HepG2 (cell line): Measurements from ENCODE around the gene OPA3. TPM values are rescaled to one million over a fixed set of nuclear protein-coding genes. Genes with fewer than 3 reads are reported as not detected.

ENCODE experiments used
- EP300 ChIP-seq, 3 experiments: sonication (generic) in 1 of 3; formaldehyde crosslinking in 1 of 3; IDR thresholded peaks; 2 replicates each; pipeline versions ENCODE4 v1.5.1 to v1.6.1; 2011 to 2020; ENCODE audit warnings: low read depth in 2 of 3, low read length in 2 of 3, borderline replicate concordance in 1 of 3, improper control_type of control experiment in 1 of 3, mild to moderate bottlenecking in 1 of 3, missing genetic modification reagents in 1 of 3, moderate library complexity in 1 of 3
- HOXA3 ChIP-seq: sonication (generic); formaldehyde crosslinking; IDR thresholded peaks from 2 replicates; pipeline ENCODE4 v1.5.0; 2020; ENCODE audit warnings: missing genetic modification reagents
- NFATC3 ChIP-seq: sonication (generic); formaldehyde crosslinking; IDR thresholded peaks from 2 replicates; pipeline ENCODE4 v1.5.1; 2020; ENCODE audit warnings: mild to moderate bottlenecking, missing genetic modification reagents
- NR2F6 ChIP-seq, 2 experiments: IDR thresholded peaks; 2 replicates each; pipeline ENCODE4 v1.6.1; 2016; ENCODE audit warnings: antibody characterized with exemption in 1 of 2, mild to moderate bottlenecking in 1 of 2
- polyA plus RNA-seq, 8 experiments: library from polyadenylated mRNA; depleted of rRNA in 3 of 8; stranded (reverse) in 7 of 8; unstranded in 1 of 8; fragments of >200 nt; fragmentation: Illumina TruSeq in 4 of 8; extraction: Trizol in 4 of 8; gene quantifications; 2 replicates each; pipeline versions ENCODE4 v1.2.1 to v1.2.3, GENCODE V29; 2011 to 2016; ENCODE audit warnings: low read depth in 4 of 8, missing spikeins in 1 of 8, mixed read lengths in 1 of 8; ENCODE audit not compliant: insufficient read depth in 1 of 8
- total RNA-seq, 5 experiments: library from RNA; depleted of rRNA; stranded (reverse); fragments of >200 nt; fragmentation: Illumina TruSeq; extraction: Trizol; gene quantifications; 2 replicates each; pipeline ENCODE4 v1.2.3, GENCODE V29; 2016; ENCODE audit warnings: low read depth in 1 of 5
- TF ChIP-seq, protein P1 (sequence below), 2 experiments: sonication (generic) in 1 of 2; formaldehyde crosslinking in 1 of 2; IDR thresholded peaks; 2 replicates each; pipeline versions ENCODE4 v1.6.1 to v1.9.0; 2014 to 2022; ENCODE audit warnings: antibody characterized with exemption in 1 of 2, borderline replicate concordance in 1 of 2, inconsistent platforms in 1 of 2, low read depth in 1 of 2, missing genetic modification reagents in 1 of 2
- TF ChIP-seq, protein P2 (sequence below): sonication (generic); formaldehyde crosslinking; IDR thresholded peaks from 2 replicates; pipeline ENCODE4 v1.4.0; 2020; ENCODE audit warnings: missing genetic modification reagents, borderline replicate concordance
- TF ChIP-seq, protein P3 (sequence below): sonication (generic); formaldehyde crosslinking; IDR thresholded peaks from 2 replicates; pipeline ENCODE4 v1.4.0; 2020; ENCODE audit warnings: mild to moderate bottlenecking, low read depth, missing genetic modification reagents
- TF ChIP-seq, protein P4 (sequence below), 2 experiments: sonication (generic) in 1 of 2; formaldehyde crosslinking in 1 of 2; IDR thresholded peaks; 2 replicates each; pipeline versions ENCODE4 v1.4.0 to v1.6.1; 2016 to 2020; ENCODE audit warnings: borderline replicate concordance in 1 of 2, low read depth in 1 of 2, mild to moderate bottlenecking in 1 of 2, missing genetic modification reagents in 1 of 2

The OPA3 gene
- total and polyA plus RNA-seq, 2 of the 13 experiments (the other 11 are each of a cell fraction or from before 2014, with no cell fraction given): 8.3 to 17.7 TPM

DNA sequence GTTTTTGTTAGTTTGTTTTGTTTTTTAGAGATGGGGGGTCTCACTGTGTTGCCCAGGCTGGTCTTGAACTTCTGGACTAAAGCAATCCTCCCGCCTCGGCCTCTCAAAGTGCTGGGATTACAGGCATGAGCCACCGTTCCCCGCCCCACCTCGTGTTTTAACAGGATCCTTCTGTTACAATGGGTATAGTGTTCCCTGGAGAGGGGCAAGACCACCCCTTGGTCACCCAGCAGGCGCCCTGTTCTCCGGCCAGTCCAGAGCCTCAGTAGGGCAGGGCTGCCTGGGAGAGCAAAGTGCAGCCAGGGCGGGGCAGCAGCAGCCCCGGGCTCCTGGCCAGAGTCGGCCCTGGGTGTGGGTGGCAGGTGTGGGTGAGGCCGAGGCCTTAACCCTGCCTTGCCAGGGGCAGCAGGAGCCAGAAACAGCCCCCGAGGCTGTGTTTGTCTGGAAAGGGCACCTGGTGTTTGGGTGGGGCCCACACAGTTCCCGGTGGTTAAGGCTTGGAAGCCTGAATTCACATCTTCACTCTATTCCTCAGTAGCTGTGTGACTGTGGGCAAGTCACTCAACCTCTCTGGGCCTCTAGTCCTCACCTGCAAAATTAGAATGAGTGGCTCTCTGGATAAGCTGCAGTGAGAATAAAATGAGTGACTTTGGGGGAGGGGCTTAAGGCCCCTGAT lies 70.1 kb downstream of the OPA3 start (continued):
- TF ChIP-seq, protein P1, sequence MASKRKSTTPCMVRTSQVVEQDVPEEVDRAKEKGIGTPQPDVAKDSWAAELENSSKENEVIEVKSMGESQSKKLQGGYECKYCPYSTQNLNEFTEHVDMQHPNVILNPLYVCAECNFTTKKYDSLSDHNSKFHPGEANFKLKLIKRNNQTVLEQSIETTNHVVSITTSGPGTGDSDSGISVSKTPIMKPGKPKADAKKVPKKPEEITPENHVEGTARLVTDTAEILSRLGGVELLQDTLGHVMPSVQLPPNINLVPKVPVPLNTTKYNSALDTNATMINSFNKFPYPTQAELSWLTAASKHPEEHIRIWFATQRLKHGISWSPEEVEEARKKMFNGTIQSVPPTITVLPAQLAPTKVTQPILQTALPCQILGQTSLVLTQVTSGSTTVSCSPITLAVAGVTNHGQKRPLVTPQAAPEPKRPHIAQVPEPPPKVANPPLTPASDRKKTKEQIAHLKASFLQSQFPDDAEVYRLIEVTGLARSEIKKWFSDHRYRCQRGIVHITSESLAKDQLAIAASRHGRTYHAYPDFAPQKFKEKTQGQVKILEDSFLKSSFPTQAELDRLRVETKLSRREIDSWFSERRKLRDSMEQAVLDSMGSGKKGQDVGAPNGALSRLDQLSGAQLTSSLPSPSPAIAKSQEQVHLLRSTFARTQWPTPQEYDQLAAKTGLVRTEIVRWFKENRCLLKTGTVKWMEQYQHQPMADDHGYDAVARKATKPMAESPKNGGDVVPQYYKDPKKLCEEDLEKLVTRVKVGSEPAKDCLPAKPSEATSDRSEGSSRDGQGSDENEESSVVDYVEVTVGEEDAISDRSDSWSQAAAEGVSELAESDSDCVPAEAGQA (IDR thresholded peaks at IDR 0.05; ENCODE audit: low read depth): no peak
- TF ChIP-seq, protein P1 (CRISPR knock-in tag; IDR thresholded peaks at IDR 0.05; ENCODE audit: borderline replicate concordance): no peak
- TF ChIP-seq HOXA3 (CRISPR knock-in tag) (peak; percentile 84), NR2F6 (IDR thresholded peaks at IDR 0.05) (no peak; the same call in 1 of the 2 replicates), NR2F6 (CRISPR knock-in tag; IDR thresholded peaks at IDR 0.05) (peak; percentile 67), EP300 (IDR thresholded peaks at IDR 0.05; ENCODE audit: low read depth in 2 of 2, low read length in 2 of 2) (peak in 1 of 2 experiments; percentile 74; a peak in 2 of 4 replicates), EP300 (CRISPR knock-in tag; IDR thresholded peaks at IDR 0.05; ENCODE audit: borderline replicate concordance) (peak; percentile 47; the same call in 1 of the 2 replicates), NFATC3 (CRISPR knock-in tag) (no peak)
- TF ChIP-seq, protein P2, sequence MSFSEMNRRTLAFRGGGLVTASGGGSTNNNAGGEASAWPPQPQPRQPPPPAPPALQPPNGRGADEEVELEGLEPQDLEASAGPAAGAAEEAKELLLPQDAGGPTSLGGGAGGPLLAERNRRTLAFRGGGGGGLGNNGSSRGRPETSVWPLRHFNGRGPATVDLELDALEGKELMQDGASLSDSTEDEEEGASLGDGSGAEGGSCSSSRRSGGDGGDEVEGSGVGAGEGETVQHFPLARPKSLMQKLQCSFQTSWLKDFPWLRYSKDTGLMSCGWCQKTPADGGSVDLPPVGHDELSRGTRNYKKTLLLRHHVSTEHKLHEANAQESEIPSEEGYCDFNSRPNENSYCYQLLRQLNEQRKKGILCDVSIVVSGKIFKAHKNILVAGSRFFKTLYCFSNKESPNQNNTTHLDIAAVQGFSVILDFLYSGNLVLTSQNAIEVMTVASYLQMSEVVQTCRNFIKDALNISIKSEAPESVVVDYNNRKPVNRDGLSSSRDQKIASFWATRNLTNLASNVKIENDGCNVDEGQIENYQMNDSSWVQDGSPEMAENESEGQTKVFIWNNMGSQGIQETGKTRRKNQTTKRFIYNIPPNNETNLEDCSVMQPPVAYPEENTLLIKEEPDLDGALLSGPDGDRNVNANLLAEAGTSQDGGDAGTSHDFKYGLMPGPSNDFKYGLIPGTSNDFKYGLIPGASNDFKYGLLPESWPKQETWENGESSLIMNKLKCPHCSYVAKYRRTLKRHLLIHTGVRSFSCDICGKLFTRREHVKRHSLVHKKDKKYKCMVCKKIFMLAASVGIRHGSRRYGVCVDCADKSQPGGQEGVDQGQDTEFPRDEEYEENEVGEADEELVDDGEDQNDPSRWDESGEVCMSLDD: no peak
- TF ChIP-seq, protein P3, sequence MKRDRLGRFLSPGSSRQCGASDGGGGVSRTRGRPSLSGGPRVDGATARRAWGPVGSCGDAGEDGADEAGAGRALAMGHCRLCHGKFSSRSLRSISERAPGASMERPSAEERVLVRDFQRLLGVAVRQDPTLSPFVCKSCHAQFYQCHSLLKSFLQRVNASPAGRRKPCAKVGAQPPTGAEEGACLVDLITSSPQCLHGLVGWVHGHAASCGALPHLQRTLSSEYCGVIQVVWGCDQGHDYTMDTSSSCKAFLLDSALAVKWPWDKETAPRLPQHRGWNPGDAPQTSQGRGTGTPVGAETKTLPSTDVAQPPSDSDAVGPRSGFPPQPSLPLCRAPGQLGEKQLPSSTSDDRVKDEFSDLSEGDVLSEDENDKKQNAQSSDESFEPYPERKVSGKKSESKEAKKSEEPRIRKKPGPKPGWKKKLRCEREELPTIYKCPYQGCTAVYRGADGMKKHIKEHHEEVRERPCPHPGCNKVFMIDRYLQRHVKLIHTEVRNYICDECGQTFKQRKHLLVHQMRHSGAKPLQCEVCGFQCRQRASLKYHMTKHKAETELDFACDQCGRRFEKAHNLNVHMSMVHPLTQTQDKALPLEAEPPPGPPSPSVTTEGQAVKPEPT: no peak
- TF ChIP-seq, protein P4, sequence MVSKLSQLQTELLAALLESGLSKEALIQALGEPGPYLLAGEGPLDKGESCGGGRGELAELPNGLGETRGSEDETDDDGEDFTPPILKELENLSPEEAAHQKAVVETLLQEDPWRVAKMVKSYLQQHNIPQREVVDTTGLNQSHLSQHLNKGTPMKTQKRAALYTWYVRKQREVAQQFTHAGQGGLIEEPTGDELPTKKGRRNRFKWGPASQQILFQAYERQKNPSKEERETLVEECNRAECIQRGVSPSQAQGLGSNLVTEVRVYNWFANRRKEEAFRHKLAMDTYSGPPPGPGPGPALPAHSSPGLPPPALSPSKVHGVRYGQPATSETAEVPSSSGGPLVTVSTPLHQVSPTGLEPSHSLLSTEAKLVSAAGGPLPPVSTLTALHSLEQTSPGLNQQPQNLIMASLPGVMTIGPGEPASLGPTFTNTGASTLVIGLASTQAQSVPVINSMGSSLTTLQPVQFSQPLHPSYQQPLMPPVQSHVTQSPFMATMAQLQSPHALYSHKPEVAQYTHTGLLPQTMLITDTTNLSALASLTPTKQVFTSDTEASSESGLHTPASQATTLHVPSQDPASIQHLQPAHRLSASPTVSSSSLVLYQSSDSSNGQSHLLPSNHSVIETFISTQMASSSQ (IDR thresholded peaks at IDR 0.05; ENCODE audit: low read depth): no peak
- TF ChIP-seq, protein P4 (CRISPR knock-in tag; IDR thresholded peaks at IDR 0.05; ENCODE audit: borderline replicate concordance): no peak
